Stimulated activated CD8-positive, alpha-beta memory T cell treated with anti-CD3 and anti-CD28 coated beads, Interleukin-7, amount 100 ng/mL, for 24 hours (primary cell): Measurements from ENCODE around the gene EPHA4.

Source experiments
- DNase-seq: peaks from one replicate; pipeline ENCODE4 v3.0.0-alpha.2; 2020; ENCODE audit warnings: low read depth

Gene EPHA4

DNA sequence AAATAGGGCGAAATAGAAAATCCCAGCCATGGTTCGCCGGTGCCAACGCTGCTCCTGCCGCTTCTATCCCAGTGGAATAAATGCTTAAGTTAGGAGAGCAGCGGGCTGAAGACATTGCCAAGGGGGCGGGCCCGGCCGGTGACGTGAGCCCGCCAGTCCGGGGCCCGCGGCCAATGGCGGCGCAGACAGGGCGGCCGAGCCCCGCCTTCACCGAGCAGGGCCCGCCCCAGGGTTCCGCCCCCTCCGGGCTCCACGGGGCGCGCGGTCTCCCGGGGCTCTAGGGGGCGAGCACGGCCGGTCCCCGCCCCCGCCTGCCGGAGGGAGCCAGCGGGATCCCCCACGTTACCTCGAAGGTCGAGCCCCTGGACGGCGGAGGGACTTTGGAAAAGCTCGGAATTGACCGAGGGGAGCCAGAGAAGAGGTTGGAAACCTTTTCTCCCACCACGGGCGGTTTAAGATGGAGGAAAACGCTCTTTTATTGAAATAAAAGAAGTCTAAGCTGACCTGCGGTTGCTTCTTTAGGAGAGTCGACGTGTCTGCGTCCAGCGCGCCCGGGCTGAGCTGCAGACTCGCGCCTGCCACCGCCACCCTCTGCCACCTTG, at the start of gene EPHA4:
Gene EPHA4 (minus strand): TSS at position 86 of the 602 bp plus-strand sequence. CDS start 56 bp downstream, at position 30.
- DNase-seq = peak; percentile 59

DNA sequence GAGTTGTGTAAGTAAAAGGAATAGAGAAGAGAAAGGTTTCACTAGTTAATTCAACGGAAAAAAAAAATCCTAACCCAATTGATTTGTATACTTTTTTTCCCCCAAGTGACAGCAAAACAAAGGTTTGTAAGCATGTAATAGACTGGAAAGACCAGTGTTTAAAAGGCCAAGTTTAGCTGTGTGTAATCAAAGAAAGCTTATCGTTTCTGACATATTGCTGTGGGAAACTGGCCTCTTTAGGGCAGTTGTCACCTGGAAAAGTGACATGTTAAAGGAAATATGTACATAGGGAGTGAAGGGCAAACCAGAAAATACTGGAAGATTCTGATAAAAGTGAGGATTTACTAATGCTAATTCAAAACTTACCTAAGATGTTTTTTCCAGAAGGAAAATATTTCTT, 45.9 kb upstream of the EPHA4 start:
- DNase-seq = no peak

DNA sequence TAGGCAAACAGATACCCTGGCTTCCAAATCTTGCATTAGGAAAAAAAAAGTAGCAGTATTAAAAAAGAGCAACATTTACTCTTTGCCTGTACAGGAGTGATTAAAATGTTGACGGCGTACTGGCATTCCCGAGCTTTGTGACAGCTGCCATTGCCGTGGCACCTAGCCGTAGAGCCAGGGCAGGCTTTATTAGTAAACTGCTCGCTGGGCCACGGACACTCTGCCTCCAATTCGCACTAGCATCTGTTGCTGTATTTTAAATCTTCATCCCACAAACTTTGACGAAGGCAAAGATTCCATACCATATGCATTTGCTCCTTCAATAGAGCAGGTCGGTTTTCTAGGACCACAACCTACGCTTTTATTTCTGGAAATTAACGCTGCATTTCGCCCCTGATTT, 44.5 kb upstream of the EPHA4 start:
- no peak for DNase-seq

DNA sequence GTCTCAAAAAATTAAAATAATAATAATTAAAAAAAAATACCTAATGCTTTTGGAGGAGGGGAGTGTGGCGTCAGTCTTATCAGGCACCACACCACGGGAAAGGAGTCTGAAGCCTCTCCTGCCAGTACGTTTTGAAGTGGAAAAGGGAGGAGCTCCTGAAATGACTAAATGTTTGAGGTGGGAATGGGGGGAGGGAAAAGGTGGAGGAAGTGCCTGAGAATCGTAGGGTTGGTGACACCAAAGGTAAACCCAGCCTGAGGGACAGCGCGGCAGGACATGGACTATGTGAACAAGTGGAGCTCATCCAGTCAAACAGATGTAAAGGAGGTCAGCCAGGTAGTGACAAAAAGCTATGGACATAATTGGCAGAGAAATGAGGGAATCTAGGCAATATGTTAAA, 42.2 kb upstream of the EPHA4 start:
- no peak for DNase-seq

DNA sequence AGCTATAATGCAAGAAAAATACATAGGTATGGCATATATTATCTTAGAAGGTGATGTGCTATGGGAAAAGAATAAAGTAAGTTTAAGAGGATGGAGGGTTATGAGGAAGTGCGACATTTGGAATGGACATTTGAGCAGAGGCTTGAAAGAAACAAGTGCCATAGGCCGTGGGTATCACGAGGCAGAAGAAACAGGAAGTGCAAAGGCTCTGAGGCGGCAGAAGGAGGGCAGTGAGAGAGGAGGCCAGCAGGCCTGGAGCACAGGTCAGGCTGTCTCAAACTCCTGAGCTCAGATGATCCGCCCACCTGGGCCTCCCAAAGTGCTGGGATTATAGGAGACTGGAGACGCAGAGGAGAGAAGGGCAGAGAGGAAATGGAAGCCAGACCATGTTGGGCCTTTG, 40.7 kb upstream of the EPHA4 start:
- DNase-seq = no peak

DNA sequence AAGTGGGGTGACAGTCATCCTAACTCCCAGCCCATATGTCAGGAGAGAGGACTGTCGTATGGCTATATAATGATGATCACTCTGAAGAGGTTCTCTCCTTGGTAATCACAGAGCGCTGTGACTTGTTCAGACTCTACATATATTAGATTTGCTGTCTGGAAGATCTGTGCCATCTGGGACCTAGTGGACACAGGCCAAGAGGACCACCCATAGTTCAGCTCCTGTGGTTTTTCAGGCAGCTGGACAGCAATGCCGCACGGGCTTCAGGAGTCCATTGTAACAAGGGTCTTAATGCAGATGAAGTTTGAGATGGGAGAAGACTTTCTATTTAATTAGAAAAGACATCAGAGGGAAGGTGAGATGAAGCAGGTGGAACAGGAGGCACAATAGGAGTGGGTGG, 40.1 kb upstream of the EPHA4 start:
- DNase-seq = no peak

DNA sequence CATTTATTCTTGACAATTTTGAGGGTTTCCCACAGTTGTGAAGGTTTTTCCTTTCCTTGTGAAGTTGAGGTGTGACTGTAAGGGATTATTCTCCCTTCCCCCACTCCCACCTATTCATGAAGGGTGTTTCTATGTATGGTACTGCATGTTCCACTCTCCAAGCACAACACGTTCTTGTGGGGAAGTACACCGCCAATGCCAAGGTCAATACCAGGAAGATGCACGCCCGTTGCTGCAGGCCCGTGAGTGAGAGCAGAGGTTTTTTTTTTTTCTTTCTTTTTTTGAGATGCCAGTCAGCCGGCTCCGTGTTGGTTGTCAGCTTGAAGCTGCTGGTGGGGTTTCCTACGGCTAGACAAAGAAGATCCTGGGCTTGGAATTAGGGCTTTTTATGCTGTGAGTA, 38.6 kb upstream of the EPHA4 start:
- no peak for DNase-seq

DNA sequence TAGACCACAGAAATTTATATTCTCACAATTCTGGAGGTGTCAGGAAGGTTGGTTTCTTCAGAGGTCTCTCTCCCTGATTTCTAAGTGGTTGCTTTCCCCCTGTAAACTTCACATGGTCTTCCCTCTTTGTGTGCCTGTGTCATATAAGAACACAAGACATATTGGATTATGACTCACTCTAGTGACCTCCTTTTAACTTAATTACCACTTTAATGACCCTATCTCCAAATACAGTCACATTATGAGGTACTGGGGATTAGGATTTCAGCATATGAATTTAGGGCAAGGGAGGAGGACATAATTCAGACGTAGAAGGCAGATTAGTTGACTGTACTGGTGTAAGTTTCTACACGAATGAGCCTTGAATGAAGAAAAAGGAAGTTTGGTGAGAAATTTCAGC, 38.2 kb upstream of the EPHA4 start:
- no peak for DNase-seq

DNA sequence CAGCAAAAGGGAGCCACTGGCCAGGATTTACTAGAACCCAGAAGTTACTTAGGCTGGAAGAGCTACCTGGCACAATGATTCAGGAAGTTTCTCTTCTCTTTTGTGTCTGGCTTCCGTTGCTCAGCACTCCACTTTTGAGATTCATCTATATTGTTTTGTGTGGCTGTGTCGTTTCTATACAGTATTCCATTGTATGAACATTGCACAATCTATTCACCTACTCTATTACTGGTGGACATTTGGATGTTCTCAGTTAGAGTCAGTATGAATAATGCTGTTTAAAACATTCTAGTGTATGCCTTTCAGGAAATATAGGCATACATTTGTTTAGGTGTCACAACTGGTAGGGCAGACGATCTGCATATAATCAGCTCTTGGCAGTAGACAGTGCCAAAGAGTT, 36.3 kb upstream of the EPHA4 start:
- DNase-seq = no peak

DNA sequence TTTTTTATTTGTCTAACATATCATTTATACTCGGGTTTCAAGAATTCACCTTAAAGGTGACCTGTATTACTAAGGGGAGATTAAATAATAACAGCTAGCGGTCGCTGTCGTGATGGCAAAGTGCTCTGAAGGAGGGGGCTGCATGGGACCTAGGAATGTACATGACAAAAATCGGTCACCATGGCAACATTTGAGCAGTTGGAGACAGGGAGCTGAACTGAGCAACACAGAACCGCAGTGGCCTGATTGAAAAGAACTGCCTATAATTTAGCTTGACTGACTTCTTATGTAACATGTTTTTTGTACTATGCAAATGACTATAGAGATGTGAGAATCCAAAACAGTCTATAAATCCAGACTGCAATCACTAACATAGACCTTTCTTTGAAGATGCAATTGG, 34.3 kb upstream of the EPHA4 start:
- no peak for DNase-seq

DNA sequence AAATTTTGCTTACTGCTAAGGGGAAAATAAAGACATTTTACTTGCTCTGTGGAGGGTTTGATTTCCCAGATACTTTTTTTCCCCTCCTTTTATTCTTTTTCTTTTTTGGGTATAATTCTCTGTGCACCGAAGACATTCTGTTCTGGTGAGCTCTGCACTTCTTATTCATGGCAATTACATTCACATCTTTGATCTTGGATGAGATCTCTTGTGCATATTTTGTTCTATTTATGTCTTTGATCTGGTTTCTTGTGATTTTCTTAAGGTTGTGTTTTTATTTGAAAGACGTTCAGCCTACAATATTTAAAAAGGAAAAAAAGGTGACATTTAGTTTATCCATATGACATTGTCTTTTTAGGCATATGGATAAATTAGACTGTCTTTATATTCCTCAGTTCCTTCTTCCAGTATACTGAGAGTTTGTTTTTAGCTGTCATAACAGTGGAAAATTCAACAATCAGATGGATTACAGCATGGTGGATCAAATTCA, 33.7 kb upstream of the EPHA4 start:
- no peak for DNase-seq

DNA sequence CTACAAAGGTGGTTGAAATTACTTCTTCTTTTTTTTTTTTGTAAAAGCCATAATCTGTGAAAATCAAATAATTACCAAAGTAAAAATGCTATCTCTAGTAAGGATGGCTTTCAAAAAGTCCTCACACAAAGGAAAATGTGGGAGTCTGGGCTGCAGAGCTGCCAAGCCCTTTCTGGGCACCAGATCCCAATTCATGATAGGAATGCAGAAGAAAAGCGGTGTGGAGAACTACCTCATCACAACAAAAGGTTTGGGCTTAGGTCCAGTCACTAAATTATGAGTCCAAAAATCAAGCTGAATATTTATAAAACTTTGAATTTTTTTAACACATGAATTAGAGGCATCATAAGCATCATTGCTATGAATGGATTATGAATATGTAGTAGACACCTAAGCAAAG, 30.8 kb upstream of the EPHA4 start:
- DNase-seq = no peak

DNA sequence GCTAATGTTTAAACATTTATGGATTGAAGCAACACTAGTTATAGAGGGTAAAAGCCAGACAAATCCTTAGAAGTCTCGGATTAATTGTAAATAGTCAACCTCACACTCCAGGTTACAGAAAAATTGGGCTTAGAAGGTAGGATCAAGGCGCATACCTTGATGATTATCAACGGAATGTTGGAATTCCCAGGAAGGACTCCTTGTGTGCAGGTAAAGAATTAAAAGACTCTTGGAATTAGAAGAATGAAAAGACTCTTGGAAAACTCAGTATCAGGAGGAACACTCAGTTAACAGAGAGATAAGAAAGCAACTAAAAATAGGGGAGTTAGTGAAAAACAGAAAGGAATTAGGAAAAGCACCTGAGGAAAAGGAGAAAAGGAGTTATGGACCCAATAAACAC, 29.3 kb upstream of the EPHA4 start:
- no peak for DNase-seq

DNA sequence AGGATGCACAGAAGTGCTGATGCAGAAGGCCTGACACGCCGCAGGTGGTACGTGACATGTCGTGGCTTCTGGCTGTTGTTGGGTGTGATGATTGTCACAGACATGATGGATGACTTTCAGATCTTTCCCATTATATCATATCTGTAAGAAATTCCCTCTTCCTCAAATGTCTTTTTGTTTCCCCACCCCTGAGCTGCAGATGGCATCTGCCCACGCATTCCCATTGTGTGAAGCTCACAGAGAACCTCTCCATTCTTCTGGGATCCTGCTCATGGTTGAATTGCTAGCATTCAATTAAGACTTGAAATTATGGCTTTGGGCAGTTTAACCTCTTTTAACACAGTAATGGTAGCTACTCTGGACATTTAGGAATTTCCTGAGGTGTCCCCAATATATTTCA, 28.3 kb upstream of the EPHA4 start:
- no peak for DNase-seq

DNA sequence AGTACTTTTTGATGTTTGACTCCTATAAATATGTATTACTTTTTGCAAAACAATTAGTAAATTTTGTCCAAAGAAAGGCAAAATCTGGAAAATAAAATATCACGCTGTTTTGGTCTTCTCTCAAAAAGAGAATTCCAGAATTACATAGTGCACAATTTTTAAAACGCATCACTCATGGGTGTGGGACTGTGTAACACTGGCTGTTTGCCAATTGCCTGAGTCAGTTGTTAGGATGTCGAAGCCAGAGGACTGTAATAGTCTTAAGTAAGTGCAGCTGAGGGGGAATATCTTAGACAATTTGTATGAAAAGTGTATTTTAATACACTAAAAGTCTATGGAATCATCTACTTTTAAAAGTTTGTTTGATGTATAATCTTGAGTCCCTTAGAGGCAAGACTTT, 24.1 kb upstream of the EPHA4 start:
- no peak for DNase-seq

DNA sequence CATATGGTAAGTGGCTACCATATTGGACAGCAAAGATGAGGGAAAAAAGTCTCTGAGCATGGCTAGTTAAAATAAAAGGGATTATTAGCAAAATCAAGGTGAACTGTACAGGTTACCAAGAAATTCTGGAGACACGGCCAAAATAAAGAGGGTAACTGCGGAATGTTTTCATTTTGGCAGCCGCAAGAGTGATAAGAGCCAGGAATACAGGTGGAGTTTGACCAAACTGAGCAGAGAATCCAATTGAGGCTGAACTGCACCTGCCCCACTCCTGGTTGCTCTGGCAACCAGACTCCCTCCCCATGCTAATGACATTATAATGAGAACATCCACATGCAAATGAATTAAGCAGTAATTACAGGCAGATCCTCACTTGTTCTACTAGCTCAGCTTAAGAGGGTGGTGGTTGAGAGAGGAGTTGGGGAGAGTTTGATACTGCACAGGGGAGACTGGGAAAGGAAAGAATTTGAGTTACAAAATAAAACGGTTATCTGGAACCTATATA, 18.8 kb upstream of the EPHA4 start:
- DNase-seq = no peak

DNA sequence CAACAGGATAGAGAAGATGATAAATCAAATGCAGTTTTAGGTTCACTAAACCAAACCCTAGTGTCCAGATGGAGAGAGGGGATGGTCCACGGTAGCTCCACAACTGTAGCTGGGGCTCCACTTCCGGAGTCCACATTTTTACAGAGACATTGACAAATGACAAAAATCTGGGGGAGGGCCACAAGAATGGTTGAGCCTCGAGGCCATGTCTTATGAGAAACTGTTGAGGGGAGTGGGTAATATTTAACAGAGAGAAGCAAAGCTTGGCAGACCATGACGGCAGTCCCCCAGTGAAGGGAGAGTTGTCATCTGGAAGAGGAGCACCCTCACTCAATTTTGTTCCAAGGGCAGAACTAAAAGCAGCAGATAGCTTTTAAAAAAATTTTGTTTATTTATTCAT, 17.6 kb upstream of the EPHA4 start:
- no peak for DNase-seq

DNA sequence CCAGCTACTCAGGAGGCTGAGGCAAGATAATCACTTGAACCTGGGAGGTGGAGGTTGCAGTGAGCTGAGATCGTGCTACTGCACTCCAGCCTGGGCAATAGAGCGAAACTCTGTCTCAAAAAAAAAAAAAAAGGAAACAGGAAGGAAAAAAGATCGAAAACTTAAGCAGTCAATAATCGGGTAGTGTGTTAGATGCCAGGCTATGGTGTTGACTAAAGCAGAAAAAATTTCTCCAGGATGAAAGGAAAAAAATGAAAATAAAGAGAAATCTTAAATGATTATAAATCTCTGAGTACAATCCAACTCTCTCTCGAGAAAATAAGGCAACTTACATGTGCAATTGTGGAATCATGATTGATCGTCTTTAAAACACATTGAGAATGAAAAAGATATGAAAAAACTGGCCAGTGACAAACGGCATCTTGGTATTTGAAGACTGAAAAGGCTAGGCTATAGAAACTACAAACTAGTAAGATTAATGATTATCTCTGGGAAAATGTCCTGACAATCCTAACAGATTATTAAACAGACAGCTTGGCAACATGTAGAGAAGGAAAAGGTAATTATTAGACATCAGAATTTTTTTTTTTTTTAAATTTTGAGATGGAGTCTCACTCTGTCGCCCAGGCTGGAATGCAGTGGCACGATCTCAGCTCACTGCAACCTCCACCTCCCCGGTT, 16.3 kb upstream of the EPHA4 start:
- no peak for DNase-seq

DNA sequence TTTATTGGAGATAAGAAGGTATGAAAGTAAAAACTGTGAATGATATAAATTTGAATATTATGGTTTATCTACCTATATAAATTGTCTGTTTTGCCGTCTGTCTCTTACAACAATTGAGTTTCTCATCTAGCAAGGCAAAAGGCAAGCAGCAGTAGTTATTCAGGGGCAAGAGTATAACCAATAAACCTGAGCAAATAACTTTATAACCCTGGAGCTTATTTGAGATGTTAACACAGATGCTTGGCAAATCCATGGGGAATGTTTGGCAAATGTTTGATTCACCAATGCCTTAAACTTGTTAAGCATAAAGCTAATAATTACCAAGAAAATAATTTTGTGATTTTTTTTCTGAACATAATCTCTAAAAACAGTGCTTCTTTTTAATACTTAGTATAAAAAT, 9.9 kb upstream of the EPHA4 start:
- no peak for DNase-seq

DNA sequence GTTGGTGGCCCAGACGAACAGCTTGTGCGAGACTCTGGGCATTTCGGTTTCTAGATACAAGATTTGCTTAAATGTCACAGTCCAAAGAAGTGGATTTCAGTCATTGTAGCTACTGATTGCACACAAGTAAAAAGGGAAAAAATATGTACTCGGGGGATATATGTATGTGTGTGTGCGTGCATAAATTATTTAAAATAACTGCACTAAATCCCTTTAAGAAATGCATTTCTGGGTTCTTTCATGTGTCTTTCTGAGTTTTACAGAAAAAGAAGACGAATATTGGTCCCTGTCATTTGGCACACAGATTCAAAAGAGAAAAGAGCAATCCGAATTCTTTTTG, 2.1 kb upstream of the EPHA4 start:
- no peak for DNase-seq

DNA sequence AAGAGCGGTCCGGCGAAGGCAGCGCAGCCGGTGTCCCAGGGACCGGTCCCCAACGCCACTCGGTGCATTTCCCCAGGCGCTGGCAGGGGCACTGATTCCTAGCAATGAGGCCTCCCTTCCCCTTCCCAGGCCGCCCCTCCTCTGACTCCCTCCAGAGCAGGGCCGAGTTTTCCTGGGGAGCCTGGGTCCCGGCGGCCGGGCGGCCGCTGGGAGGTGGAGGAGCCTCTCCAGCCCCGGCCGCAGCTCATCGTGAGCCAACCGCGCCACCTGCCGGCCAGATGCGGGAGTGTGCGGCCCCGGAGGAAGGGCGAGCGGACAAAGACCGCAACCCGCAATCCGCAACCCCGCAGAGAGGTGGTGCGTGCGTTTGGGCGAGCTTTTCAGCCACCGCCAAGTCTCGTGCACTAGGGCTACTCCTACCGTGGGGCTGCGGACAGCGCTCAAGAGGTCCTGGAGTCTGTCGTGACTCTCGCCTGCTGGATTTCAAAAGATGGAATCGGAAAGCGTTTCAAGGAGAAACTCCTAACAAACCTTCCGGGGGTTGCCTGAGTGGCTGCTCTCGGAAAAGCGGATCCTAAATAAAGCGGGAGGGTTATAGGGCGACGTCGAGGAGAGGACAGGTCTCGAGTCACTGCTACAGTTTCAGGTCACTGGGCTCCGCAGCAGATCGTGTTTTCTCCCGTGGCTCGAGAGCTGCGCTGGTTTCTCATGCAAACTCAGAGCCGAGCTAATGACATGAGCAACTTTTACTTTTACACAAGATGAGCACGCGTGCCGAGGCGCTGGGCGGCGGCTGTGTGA, 1.5 kb upstream of the EPHA4 start:
- peak; percentile 64 for DNase-seq

DNA sequence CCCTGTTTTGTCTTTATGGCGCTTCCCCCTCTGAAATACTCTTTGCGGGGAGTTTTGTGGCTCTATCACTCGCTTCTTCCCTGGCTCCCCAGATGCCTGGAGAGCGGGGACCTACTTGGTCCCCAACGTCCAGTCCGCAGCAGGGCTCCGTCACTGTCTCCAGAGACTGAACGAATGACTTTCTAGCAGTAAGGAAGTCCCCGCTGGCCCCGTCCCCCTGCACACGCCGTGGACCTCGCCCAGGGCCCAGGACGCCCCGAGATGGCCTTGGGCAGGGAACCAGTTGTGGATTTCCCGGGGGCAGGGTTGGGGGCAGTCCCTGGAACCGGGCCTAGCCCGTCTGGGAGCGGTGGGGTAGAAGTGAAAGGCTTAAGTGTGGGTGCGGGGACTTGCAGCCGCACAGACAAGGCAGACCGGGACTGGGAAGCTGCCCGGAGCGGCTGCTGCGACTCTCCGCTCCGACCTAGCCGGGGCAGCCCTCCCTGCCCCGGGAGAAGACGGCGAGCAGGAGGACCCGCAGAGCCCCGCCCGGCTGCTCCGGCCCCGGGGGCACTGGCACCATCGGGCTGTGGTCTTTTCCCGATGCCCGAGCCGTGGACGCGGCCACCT, 821 bp upstream of the EPHA4 start:
- no peak for DNase-seq
